ENCODE results near the gene SYNE1.

DNA sequence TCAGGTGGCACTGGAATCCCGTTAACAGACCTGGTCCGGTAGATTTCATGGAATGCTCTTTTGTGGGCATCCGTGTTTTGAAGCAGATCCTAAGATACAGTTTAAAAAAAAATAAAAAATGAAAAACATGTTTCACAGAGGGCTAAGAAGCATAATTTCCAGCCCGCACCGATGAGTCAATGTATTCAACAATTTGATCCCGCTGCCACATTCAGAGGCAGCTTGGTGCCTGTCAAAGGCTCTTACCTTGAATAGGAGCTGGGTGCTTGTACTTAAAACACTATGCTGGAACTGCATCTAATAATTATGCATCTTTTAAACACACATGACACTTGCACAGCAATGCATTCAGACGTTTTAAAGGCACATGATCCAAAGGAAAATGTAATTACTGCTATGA lies 164.8 kb downstream of the SYNE1 start:
- no peak for TF ChIP-seq EZH2 (IDR thresholded peaks at IDR 0.05; ENCODE audit: low read depth, low read length, severe bottlenecking)
- TF ChIP-seq, protein P1, sequence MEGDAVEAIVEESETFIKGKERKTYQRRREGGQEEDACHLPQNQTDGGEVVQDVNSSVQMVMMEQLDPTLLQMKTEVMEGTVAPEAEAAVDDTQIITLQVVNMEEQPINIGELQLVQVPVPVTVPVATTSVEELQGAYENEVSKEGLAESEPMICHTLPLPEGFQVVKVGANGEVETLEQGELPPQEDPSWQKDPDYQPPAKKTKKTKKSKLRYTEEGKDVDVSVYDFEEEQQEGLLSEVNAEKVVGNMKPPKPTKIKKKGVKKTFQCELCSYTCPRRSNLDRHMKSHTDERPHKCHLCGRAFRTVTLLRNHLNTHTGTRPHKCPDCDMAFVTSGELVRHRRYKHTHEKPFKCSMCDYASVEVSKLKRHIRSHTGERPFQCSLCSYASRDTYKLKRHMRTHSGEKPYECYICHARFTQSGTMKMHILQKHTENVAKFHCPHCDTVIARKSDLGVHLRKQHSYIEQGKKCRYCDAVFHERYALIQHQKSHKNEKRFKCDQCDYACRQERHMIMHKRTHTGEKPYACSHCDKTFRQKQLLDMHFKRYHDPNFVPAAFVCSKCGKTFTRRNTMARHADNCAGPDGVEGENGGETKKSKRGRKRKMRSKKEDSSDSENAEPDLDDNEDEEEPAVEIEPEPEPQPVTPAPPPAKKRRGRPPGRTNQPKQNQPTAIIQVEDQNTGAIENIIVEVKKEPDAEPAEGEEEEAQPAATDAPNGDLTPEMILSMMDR (IDR thresholded peaks at IDR 0.05; ENCODE audit: control extremely low read depth in 1 of 3, insufficient read depth in 1 of 3, low read depth in 1 of 3, low read length in 3 of 3): no peak
- TF ChIP-seq POLR2A (IDR thresholded peaks at IDR 0.05; ENCODE audit: control extremely low read depth in 1 of 2, low read depth in 2 of 2, low read length in 2 of 2): no peak
- no peak for TF ChIP-seq BACH1 (IDR thresholded peaks at IDR 0.05; ENCODE audit: low read length)
- TF ChIP-seq EP300 (IDR thresholded peaks at IDR 0.05; ENCODE audit: borderline replicate concordance in 1 of 2, low read depth in 2 of 2, low read length in 2 of 2): no peak
- TF ChIP-seq, protein P2, sequence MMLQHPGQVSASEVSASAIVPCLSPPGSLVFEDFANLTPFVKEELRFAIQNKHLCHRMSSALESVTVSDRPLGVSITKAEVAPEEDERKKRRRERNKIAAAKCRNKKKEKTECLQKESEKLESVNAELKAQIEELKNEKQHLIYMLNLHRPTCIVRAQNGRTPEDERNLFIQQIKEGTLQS (IDR thresholded peaks at IDR 0.05; ENCODE audit: insufficient read depth, low read depth, low read length): no peak
- TF ChIP-seq SIN3A (conservative IDR thresholded peaks at IDR 0.05 in 1 of 2, IDR thresholded peaks at IDR 0.05 in 1 of 2; ENCODE audit: low read depth in 1 of 2, low read length in 2 of 2): no peak
- TF ChIP-seq CREB1 (IDR thresholded peaks at IDR 0.05): no peak
- TF ChIP-seq MAFK (IDR thresholded peaks at IDR 0.05; ENCODE audit: low read depth, low read length): no peak
- no peak for TF ChIP-seq RNF2 (IDR thresholded peaks at IDR 0.05; ENCODE audit: borderline replicate concordance, low read depth, low read length, missing control alignments, poor library complexity, severe bottlenecking)

Data from H1 (cell line).